AG09309 (cell line): ENCODE results near the gene RELA.
A peak's percentile ranks its signal among the peaks of the same experiment; 100 is the strongest.

Source experiments
- DNase-seq: peaks from one replicate; pipeline ENCODE4 v3.0.0-alpha.2; 2010; ENCODE audit warnings: low read depth
- H3K4me3 ChIP-seq: 2 replicates; pipeline ENCODE4 v1.5.1; 2011; ENCODE audit warnings: mild to moderate bottlenecking, low read depth, low read length, moderate library complexity; ENCODE audit not compliant: control insufficient read depth
- TF ChIP-seq, protein P1 (sequence below): IDR thresholded peaks from 2 replicates; pipeline ENCODE4 v1.5.1; 2011; ENCODE audit warnings: mild to moderate bottlenecking, low read depth, low read length, inconsistent platforms; ENCODE audit not compliant: insufficient read depth, control insufficient read depth; ENCODE audit errors: missing control alignments

RELA gene

DNA sequence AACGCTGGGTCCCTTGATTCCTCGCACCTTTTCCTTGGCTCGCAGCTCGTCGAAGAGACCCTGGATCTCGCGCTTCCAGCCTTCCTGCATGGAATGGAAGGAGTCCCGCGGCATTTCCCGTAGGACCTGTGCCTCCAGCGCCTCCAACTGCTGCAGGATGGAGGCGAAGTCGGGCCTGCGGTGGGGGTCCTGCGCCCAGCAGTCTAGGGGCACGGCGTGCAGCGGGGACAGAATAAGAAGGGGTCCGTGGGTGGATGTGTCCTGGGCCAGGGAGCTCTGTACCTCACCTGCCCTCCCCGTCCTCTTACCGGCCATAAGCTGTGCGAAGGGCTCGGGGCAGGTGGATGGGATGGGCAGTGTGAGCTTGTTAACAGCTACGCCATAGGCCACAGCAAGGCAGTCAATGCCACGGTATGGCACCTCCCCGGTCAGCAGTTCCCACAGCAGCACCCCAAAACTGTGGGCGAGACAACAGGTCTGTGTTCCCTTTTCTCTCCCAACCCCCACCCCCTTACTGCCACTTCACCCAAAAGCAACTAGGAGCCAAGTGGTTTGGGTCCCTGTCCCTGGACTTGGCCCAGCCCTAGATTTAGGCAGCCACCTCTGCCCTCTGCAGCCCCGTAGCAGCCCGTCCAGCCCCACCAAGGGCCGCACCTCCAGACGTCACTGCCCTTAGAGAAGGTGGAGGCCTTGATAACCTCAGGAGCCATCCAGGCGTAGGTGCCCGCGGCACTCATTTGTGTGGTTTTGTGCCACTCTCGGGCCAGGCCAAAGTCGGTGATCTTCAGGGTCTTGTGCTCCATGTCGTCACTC lies 54.9 kb downstream of the RELA start:
- TF ChIP-seq, protein P1, sequence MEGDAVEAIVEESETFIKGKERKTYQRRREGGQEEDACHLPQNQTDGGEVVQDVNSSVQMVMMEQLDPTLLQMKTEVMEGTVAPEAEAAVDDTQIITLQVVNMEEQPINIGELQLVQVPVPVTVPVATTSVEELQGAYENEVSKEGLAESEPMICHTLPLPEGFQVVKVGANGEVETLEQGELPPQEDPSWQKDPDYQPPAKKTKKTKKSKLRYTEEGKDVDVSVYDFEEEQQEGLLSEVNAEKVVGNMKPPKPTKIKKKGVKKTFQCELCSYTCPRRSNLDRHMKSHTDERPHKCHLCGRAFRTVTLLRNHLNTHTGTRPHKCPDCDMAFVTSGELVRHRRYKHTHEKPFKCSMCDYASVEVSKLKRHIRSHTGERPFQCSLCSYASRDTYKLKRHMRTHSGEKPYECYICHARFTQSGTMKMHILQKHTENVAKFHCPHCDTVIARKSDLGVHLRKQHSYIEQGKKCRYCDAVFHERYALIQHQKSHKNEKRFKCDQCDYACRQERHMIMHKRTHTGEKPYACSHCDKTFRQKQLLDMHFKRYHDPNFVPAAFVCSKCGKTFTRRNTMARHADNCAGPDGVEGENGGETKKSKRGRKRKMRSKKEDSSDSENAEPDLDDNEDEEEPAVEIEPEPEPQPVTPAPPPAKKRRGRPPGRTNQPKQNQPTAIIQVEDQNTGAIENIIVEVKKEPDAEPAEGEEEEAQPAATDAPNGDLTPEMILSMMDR: no peak
- no peak overlapping the region for H3K4me3 ChIP-seq
- DNase-seq: no peak

GRCh38 chr11:65606876-65607613 lies 55.7 kb downstream of the RELA start:
- peak; percentile 55 for DNase-seq
- TF ChIP-seq, protein P1: no peak
- no peak overlapping the region for H3K4me3 ChIP-seq

DNA sequence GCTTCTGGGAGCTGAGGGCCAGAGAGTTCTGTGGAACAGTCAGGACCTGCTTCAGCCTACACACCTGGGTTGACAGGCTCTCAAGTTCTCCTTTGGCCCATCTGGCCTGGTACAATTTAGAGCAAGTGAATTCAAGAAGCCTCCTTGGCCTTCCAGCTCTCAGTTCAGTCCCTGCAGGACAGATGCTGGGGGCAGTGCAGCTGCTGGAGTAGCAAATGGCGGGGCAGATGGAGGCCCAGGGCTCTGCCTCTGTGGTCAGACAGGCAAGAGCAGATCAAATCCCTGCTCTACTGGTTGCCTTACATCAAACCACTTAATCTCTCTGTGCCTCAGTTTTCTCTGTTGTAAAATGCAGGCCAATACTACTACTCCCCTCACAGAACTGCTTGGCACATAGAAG lies 58.5 kb downstream of the RELA start:
- DNase-seq: no peak
- TF ChIP-seq, protein P1: no peak
- H3K4me3 ChIP-seq: no peak overlapping the region
